Mucosa of descending colon (tissue), 3 donors: ENCODE measurements around the gene ZNF493. TPM values are rescaled to one million over a fixed set of nuclear protein-coding genes. Genes with fewer than 3 reads are reported as not detected.

ENCODE experiments used
- ATAC-seq: fragments of 200-7000 bp; cut with Tn5 transposase; one replicate; pipeline ENCODE4 v1.9.1; 2020; ENCODE audit warnings: mild to moderate bottlenecking, moderate library complexity
- DNase-seq, 3 donors: peaks; one replicate each; pipeline ENCODE4 v3.0.0-alpha.2; 2020
- H3K36me3 ChIP-seq: fragments of 200-600 bp; one replicate; pipeline ENCODE4 v1.8.0; 2021; ENCODE audit warnings: low read depth, mild to moderate bottlenecking
- H3K4me1 ChIP-seq: fragments of 200-600 bp; one replicate; pipeline ENCODE4 v1.8.0; 2021; ENCODE audit warnings: low read depth, mild to moderate bottlenecking
- H3K4me3 ChIP-seq: fragments of 200-600 bp; one replicate; pipeline ENCODE4 v1.8.0; 2021; ENCODE audit warnings: mild to moderate bottlenecking
- H3K9me3 ChIP-seq: fragments of 200-600 bp; one replicate; pipeline ENCODE4 v1.8.0; 2021; ENCODE audit warnings: mild to moderate bottlenecking
- intact Hi-C, 2 donors: fragments of 100-400 bp; cut with DNase I in 1 of 2; cut with micrococcal nuclease in 1 of 2; formaldehyde crosslinking; loops; one replicate each; pipeline versions ENCODE4 v1.11.0 to v1.11.1; 2022; cut with DNase I, micrococcal nuclease
- long read RNA-seq, 2 donors: library from polyadenylated mRNA; unstranded; transcript quantifications; one replicate each; pipeline ENCODE4 v2.0.0, GENCODE V29; 2019 to 2021
- total RNA-seq, 3 donors: library from RNA; stranded (reverse); fragmentation: NEBNext Ultra II Directional in 2 of 3; extraction: Animal tissue kit (Norgen Biotek cat#: 25700) in 2 of 3; gene quantifications; one replicate each; pipeline versions ENCODE4 v1.2.1 to v1.2.4, GENCODE V29; 2021 to 2023
- TF ChIP-seq, protein P1 (sequence below): fragments of 200-600 bp; IDR thresholded peaks from one replicate; pipeline ENCODE4 v1.8.0; 2022; ENCODE audit warnings: antibody characterized with exemption, mild to moderate bottlenecking
- donor health status: DM: no; HTN: no; CAD: no; lungs with moderate emphysema.
- donor health status: DM: no; HTN: no; CAD: no.
- donor health status: DM: no; HTN: yes; CAD: no.

The ZNF493 gene
- 10 to 100 TPM; 15.7 to 33.4 (median 31.7) TPM for total RNA-seq
- long read RNA-seq, donor 1, full-length matches to known transcripts: 3 of 5 reads
- long read RNA-seq, donor 1, partial matches to known transcripts: 1 of 5 reads
- long read RNA-seq, donor 1, other reads (novel, unspliced or antisense): 1 of 5 reads
- long read RNA-seq, donor 2, partial matches to known transcripts: 0 of 1 reads
- long read RNA-seq, donor 2, other reads (novel, unspliced or antisense): 0 of 1 reads

DNA sequence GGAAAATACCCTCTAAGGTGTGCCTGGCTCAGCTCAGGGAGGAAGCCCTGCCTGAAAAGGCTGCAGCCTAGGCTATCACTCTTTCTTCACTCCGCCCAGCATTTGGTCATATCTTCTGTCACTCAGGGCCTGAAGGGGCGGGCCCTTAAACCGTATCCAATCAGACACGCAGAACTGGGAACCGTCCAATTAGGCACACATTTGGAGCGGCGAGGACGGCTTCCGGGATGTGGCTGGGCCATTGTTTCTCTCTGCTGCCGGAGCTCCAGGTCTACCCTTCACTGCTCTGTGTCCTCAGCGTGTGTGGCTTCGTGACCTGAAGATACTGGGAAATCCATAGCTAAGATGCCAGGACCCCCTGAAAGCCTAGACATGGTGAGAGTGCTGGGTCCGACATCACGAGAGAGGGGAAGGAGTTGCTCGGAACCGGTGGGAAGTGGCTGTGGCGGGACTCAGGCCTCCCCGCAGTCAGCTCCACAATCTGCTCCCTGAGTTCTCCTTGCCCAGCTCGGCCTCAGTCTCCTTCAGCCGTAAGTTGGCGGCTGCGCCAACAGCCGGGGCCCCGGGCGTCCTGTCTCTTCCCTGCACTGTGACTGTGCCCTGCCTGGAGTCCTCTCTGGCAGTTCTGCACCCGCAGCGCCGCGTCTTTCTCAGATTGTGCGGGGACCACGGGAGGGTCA, at the start of gene ZNF493:
Gene ZNF493, plus strand, starts transcription at position 241 of the 680 bp plus-strand sequence. Its CDS starts 105 bp downstream, at position 346.
- peaks cover 9% of the 10 kb centered on the region for H3K9me3 ChIP-seq
- intact Hi-C loops: no loop called here
- H3K4me3 ChIP-seq: peak within 1 kb of the TSS; percentile 68
- peaks cover 6% of the 10 kb centered on the region for H3K36me3 ChIP-seq
- DNase-seq (peak; percentile 93 to 99 (median 94)), ATAC-seq (peak; percentile 100)
- H3K4me1 ChIP-seq: peaks cover 8% of the 10 kb centered on the region
- TF ChIP-seq, protein P1, sequence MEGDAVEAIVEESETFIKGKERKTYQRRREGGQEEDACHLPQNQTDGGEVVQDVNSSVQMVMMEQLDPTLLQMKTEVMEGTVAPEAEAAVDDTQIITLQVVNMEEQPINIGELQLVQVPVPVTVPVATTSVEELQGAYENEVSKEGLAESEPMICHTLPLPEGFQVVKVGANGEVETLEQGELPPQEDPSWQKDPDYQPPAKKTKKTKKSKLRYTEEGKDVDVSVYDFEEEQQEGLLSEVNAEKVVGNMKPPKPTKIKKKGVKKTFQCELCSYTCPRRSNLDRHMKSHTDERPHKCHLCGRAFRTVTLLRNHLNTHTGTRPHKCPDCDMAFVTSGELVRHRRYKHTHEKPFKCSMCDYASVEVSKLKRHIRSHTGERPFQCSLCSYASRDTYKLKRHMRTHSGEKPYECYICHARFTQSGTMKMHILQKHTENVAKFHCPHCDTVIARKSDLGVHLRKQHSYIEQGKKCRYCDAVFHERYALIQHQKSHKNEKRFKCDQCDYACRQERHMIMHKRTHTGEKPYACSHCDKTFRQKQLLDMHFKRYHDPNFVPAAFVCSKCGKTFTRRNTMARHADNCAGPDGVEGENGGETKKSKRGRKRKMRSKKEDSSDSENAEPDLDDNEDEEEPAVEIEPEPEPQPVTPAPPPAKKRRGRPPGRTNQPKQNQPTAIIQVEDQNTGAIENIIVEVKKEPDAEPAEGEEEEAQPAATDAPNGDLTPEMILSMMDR: no peak

DNA sequence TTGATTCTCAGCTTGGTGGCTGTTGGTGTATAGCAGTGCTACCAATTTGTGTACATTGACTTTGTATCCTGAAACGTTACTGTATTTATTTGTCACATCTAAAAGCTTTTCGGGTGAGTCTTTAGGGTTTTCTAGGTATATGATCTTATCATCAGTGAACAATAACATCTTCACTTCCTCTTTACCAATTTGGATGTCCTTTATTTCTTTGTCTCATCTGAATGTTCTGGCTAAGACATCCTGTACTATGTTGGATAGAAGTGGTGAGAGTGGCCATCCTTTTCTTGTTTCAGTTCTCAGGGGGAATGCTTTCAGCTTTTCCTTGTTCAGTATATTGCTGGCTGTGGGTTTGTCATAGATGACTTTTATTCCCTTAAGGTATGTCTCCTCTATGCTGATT, 44.1 kb upstream of the ZNF493 start:
- no peak for ATAC-seq
- intact Hi-C loops: no loop called here

DNA sequence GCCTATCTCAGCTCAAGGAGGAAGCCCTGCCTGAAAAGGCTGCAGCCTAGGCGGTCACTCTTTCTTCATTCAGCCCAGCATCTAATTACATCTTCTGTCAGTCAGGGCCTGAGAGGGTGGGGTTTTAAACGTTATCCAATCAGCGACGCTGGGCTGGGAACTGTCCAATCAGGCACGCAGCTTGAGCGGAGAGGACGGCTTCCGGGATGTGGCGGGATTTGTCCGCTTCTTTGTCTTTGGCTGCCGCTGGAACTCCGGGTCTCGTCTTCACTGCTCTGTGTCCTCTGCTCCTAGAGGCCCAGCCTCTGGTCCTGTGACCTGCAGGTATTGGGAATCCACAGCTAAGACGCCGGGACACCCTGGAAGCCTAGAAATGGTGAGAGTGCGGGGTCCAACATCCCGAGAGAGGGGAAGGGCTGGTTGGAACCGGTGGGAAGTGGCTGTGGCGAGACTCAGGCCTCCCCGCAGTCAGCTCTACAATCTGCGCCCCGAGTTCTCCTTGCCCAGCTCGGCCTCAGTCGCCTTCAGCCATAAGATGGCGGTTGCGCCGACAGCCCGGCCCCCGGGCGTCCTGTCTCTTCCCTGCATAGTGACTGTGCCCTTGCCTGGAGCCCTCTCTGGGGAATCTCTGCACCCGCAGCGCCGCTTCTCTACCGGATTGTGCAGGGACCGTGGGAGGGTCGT, 38.0 kb upstream of the ZNF493 start, which contains the start of gene ZNF738:
Gene ZNF738, plus strand, starts transcription at position 233 of the 684 bp plus-strand sequence. Its CDS starts 141 bp downstream, at position 374.
- H3K36me3 ChIP-seq: no peaks in the 10 kb centered on the region
- no peaks in the 10 kb centered on the region for H3K4me1 ChIP-seq
- TF ChIP-seq, protein P1: no peak
- peak; percentile 92 to 94 (median 93) for DNase-seq
- peak within 1 kb of the TSS; percentile 40 for H3K4me3 ChIP-seq
- ATAC-seq: peak; percentile 100
- no peaks in the 10 kb centered on the region for H3K9me3 ChIP-seq
- intact Hi-C loops: no loop called here

More for the DNA sequence above, 44.1 kb upstream of the ZNF493 start:
- peaks cover 10% of the 10 kb centered on the region for H3K9me3 ChIP-seq
- no peaks in the 10 kb centered on the region for H3K4me1 ChIP-seq
- no peak overlapping the region for H3K4me3 ChIP-seq
- no peaks in the 10 kb centered on the region for H3K36me3 ChIP-seq
- TF ChIP-seq, protein P1: no peak
- no peak for DNase-seq

DNA sequence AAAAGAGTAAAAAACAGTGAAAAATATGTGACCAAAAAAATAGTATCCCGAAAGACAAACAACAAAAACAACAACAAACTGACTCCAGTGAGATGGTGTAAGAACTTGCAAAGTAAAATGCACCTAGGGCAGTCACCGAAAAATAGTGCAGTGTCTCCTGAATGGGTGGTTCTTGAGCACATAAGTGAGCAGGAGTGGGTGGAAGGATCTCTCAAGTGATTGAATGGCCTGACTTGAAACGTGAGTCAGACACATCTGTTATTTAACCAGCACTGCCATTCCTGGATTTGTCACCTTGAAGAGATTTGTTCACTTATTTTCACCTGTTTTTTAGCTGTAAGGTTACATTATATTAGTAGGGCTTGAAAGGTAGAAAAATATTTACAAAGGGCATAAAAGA, 34.6 kb upstream of the ZNF493 start:
- TF ChIP-seq, protein P1: no peak
- ATAC-seq (no peak), DNase-seq (no peak)
- intact Hi-C loops: no loop called here
- no peak overlapping the region for H3K4me3 ChIP-seq
- H3K4me1 ChIP-seq: no peaks in the 10 kb centered on the region
- H3K9me3 ChIP-seq: peaks cover 7% of the 10 kb centered on the region
- no peaks in the 10 kb centered on the region for H3K36me3 ChIP-seq

DNA sequence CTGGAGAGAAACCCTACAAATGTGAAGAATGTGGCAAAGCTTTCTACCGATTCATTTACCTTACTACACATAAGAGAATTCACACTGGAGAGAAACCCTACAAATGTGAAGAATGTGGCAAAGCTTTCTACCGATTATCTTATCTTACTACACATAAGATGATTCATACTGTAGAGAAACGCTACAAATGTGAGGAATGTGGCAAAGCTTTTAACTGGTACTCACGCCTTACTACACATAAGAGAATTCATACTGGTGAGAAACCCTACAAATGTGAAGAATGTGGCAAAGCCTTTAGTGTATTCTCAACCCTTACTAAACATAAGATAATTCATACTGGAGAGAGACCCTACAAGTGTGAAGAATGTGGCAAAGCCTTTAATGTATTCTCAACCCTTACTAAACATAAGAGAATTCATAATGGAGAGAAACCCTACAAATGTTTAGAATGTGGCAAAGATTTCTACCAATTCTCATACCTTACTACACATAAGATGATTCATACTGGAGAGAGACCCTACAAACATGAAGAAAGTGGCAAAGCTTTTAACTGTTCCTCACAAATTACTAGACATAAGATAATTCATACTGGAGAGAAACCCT, 12.9 kb upstream of the ZNF493 start:
- intact Hi-C loops: no loop called here
- no peak for DNase-seq
- Histone ChIP-seq H3K9me3 (peaks cover 99% of the 10 kb centered on the region), H3K4me3 (no peak overlapping the region), H3K36me3 (no peaks in the 10 kb centered on the region), H3K4me1 (no peaks in the 10 kb centered on the region)
- ATAC-seq: no peak
- TF ChIP-seq, protein P1: no peak
